SKM-1 (cell line): ENCODE measurements around the gene PRRG1.
"Not testable (repeated sequence)": the region's sequence is repeated elsewhere in the genome, so short reads cannot be mapped to it uniquely, and the experiment has no call there.

Experiments used
- DNase-seq: peaks from one replicate; lab custom pipeline; 2025; ENCODE audit not compliant: unreplicated experiment; lab: John Stamatoyannopoulos, UW

Gene PRRG1

DNA sequence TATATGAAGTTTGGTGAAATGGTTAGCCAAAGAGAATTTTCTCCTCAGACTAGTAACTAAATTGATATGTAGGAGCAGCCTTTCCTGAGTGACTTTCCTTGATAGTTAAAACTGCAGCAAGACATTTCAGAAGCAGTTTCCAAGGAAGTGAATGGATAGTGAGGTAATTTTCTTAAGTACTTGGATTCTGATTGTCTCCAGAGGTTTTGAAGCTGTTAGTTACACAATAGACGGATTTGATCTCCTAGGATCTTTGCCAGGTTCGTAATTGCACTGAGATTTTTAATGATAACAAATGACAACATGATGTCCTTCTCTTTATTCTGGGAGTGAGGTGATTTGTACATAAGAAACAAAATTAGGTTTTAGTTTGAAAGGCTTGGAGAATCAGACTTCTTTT lies 29.2 kb downstream of the PRRG1 start:
- DNase-seq = no peak

DNA sequence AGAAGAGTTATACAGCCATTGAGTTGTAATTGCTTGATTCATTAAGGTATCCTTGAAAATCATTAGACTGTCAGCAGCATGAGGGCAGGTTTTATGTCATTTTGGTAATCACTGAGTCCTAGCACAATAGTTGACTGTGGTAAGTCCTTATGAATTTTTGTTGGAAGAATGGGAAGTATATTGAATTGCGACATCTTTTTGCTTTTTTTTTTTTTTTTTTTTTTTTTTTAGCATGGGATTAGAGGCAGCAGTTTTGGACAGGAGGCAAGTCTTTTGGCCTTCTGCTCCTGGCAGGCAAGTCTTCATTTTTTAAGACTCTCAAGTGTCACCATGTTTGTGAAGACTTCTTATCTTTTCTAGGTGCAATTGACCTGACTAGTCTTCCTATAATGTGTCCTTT lies 29.7 kb downstream of the PRRG1 start:
- no peak for DNase-seq

DNA sequence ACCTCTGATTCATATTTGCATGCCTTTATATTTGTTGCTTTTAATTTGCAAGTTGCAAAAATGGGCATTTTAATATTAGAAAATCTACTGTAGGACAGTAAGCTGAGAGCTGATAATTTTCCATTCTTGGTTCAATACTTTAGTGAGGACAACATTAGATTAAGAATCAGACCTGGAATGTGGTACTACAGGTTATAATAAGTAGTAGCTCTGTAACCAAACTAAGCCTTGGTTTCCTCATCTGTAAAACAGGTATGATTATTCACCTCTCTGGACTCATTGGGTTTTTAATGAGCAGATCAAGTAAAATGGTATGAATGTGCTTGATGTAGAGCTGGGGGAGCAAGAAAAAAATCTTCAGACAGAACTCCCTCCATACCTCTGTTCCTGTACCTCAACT lies 31.1 kb downstream of the PRRG1 start:
- no peak for DNase-seq

DNA sequence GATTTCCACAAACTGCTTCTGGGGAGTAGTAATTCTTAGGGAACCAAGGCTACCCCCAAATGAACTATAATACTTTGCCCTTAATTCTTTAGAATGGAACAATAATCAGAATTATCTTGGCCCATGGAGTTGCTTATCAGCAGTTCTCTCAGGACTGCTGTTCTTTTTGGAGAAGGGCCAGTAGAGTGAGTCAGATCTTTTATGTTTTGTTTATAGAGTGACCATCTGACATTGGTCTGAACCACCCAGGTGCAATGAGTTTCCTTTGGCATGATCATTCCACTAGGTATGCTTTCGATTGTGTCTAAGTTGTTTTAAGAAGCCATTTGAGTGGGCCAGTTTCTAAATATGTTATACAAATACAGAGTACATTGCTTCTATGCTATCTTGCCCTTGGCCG lies 31.8 kb downstream of the PRRG1 start:
- DNase-seq = no peak

DNA sequence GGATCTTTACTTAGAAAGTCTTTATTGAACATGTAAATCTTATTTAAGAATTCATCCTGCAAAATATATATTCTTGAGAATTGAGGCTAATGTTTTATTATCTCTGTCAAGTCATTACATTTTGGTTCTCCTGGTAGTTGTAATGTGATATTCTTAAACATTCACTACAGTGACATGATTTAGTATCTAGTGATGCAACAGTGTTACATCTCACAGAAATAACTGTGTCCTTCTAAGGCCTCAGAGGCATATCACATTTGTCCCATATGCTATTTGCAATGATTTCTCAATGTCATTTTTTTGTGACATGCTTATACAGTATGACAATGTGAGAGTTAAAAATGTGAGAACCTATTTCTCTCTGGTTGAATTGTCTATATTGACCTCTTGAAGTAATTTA lies 34.1 kb downstream of the PRRG1 start:
- DNase-seq = no peak

DNA sequence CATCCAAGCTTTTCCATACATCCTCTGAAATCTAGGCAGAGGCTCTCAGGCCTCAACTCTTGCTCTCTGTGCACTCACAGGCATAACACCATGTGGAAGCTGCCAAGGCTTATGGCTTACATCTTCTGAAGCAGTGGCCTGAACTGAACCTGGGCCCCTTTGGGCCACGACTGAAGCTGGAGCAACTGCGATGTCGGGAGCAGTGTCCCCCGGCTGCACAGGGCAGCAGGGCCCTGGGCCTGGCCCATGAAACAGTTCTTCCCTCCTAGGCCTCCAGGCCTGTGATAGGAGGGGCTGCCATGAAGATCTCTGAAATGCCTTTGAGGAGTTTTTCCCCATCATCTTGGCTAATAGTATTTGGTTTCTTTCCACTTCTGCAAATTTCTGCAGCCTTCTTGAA lies 39.2 kb downstream of the PRRG1 start:
- no peak for DNase-seq

DNA sequence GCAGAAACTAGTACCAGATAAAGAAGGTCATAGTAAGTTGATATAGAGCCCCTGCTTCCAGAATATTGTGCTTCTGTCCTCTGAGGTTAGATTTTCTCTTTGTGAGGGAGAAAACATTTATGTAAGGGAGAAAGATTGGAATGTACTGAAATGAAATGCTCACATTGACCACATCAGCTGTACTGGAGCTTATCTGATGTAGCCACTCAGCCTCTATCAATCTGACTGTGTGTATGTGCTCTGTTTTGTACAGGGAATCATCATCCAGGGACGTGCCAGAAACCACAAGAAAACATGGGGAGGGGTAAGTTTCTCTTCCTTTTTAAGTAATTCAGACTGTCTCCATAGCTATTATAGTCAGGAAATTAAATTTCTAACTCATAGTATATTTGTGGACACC lies 56.8 kb downstream of the PRRG1 start:
- no peak for DNase-seq

DNA sequence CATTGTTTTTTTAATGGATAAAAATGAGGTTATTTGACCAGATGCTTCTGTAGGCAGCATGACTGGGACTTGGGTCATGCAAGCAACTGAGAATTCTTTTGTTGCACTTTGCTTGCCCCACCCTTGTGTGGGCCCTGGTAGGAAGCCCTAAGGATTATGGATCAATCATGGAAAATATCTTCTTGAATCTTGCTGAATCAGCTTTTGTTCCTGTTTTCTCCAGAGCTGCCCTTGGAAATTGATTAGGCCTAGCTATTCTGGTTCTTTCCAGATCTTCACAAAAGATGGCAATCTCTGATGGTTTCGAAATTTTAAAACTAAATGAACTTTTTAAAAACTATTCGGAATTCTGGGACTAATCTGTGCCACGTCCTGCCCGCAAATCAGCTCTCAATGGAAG lies 58.6 kb downstream of the PRRG1 start:
- no peak for DNase-seq

DNA sequence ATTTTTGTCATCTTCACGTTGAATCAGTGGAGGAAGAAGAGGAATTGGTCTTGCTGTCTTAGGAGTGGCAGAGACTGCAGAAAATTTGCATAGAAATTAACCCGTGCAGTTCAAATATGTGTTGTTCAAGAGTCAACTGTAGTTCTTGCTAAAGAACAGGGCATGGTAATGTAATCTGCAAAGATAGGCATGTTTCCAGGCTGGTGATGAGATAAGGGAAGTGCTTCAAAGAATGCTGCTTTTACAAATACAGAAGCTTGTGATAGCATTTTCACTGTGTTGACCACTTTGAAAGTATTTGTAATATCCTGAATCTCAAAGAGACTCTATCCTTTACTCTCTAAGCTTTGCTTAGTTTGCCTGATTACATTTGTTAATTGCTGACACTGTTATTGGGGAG lies 60.1 kb downstream of the PRRG1 start:
- no peak for DNase-seq

DNA sequence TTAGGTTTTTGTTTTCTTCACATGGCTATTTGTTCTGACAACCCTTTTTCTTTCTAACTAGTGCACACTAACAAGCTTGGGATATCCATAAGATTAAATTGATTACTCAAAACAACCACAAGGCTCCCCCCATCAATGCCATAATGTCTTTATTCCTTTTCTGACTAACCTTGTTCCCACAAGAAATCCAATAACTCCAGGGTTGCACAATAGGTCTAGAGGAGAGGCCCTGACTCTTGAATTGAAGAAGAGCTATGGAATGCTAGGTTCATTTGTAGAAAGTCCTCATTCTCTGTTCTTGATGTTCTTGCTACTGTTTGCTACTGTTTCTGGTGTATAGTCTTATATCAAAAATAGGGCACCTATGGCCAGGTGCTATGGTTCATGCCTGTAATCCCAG lies 71.0 kb downstream of the PRRG1 start:
- DNase-seq = no peak

DNA sequence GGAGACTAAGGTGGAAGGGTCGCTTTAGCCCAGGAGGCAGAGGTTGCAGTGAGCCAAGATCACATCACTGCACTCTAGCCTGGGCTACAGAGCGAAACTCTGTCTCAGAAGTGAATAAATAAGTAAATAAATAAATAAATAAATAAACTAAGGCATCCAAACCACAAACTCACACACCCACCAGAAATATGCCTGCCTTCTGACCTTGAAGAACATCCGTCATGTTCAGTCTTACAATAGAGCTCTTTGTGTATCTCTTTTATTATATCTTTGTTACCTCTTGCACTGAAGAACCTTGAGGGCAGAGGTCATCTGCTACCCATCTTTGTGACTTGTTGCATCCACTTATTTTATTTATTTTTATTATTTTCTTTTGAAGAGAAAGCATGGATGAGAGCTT lies 71.6 kb downstream of the PRRG1 start:
- no peak for DNase-seq

DNA sequence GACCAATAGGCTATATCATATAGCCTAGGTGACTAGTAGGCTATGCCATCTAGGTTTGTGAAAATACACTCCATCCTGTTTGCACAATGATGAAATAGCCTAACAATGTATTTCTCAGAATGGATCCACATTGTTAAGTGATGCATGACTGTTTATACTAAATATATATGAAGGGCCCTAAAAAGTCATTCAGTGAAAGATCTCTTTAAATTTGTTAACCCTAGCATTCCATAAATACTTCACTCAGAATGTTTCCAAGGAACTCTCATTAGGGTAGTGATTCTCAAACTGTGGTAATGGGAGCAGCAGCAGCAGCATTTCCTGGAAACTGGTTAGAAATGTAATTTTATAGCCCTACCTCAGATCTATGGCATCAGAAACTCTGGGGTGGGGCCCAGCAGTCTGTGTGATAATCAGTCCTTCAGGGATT lies 74.9 kb downstream of the PRRG1 start:
- DNase-seq = no peak

DNA sequence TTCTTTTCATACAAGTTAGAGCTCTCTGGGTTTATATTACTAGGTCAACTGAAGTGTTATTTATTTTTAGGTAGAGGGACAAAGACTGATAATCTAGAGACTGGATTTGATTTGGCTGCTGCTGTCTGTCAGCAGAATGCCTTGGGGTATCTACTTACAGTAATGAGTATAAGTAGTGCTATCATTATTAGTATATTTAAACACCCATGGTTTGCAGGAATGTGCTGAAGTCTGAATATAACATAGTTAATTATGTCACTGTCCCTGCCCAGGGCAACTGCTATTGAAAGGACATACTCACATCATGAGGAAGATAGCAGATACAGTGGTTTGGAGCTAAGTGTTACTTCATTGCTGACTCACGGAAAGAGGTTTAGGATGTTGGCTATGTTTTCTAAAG lies 76.2 kb downstream of the PRRG1 start:
- no peak for DNase-seq

DNA sequence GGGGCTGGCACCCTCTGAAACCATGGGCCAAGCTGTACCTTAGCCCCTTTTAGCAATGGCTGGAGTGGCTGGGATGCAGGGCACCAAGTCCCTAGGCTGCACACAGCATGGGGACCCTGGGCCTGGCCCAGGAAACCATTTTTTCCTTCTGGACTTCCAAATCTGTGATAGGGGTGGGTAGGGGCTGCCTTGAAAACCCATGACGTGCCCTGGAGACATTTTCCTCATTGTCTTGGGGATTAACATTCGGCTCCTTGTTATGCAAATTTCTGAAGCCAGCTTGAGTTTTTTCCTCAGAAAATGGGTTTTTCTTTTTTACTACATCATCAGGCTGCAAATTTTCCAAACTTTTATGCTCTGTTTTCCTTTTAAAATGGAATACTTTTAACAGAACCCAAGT lies 79.8 kb downstream of the PRRG1 start:
- not testable (repeated sequence) for DNase-seq

DNA sequence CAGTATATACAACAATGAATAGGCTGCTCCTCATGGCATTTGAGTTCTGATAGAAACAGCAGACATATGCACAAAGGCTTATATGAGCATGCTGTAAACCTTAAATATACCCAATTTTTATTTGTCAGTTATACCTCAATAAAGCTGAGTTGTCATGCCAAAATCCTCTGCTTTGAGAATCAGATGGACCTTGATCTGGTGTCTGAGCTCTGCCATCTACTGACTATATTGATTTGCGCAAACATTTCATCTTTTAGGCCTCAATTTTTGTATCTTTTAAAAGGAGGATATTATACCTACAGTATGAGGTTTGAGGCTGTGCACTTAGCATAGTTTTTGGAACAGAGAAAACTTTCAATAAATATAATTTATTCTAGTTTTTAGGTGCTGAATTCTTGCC lies 85.2 kb downstream of the PRRG1 start:
- DNase-seq = no peak

DNA sequence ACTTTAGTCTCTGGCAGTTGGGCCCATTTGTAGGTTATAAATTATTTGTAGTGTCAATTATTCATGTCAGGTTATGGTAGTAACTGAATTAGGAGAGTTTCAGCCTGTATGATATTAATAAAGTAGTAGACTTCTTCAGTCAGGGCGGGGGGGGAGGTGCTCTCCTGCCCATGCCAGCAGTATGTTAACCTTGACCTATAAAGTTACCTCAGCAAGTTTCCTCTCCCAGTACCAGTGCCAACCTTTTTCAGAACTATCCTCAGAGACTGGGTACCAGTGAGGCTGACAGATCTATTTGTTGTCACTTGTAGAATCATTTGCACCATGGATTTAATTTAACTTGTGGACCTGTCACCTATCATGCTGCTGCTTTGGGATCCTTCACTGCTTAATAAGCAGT lies 88.0 kb downstream of the PRRG1 start:
- DNase-seq = no peak

DNA sequence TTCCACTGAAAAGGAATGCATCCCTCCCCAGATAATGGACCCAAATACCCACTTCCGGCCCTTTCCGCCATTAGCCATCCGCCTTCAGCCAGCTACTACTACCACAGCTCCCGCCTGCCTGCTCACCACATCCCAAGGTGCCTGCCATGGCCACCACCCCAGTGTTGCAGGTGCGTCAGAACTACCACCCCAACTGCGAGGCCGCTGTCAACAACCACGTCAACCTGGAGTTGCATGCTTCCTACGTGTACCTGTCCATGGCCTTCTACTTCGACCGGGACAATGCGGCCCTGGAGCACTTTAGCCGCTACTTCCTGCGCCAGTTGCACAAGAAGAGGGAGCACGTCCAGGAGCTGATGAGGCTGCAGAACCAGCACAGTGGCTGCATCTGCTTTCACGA lies 92.2 kb downstream of the PRRG1 start:
- no peak for DNase-seq

DNA sequence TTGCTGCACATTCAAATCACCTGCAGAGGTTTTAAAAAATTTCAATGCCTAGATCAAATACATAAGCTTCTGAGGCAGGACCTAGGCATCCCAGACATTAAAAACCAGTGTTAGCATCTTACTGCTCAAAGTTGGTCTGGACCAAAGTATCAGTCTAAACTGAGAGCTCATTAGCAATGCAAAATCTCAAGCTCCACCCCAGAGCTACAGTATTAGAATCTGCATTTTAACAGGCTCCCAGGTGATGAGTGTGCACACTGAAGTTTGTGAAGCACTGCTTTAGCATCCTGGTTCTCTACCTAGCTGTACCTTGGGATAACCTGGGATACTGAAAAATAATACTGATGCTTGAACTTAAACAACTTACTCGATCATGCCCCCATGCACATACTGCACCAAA lies 96.0 kb downstream of the PRRG1 start:
- DNase-seq = no peak

DNA sequence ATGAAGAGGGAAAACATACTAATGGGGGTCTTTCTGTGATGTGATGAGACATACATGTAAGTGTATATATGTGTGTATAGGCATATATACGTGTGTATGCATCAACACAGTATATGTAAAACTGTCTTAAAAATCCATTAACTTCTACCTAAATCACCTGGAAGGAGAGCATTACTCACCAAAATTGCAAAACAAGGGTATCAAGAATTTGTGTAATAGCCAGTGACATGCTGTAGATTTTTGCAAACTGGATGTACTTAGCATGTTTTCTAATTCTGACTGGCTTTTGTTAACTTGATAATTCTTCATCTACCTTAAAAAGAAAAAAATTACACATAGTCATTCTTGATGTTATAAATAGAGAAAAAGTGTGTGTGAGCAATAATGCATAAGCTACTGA lies 104.7 kb downstream of the PRRG1 start:
- DNase-seq = no peak

DNA sequence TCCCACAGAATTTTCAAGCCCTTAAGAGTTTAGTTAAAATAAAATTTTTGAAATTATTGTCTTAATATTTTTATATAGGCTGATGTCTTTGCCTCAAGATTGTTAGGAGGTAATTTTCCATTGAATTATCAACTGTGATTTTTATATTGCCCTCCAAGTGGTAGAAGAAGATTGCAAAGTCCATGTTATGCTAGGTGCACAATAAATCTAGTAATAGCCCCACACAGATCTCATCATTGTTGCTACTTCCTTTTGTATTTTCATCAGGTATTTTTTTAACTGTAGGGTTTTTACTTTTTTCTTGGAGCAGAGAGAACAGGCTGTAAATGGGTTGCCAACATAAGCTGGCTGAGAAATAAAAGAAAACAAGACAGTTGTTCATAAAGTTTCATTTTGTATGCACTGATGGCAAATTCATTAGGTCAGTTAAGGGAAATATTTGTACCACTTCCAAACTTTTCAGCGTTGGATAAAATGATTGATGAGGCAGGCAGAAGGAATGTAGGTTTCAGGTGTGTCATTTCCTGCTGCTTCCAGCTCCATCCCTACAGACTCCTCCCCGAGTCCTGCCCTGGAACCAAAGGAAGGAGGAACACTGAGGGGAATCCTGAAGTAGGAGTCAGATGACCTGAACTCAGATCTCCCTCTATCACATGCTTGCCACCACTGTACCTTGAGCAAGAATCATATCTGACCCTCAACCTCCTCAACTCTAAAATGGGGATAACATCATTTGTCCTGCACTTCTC lies 105.5 kb downstream of the PRRG1 start:
- no peak for DNase-seq

DNA sequence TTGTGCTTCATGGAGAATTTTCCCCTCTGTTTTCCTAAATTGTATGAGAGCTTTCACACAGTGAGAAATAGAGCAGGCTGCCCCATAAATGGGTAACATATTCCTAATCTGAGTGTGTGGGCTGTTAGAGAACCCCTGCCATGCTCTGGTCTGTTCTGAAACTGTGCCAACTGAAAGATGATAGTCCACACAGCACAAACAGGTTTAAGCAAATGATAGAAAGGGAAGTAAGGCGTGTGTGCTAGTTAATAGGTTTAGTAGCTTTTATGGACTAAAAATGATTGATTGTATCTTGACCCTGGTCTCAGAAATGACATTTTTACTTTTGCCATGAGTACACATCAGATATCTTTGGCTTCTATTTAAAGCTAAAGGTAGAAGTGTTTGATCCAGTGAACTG lies 106.2 kb downstream of the PRRG1 start:
- no peak for DNase-seq

DNA sequence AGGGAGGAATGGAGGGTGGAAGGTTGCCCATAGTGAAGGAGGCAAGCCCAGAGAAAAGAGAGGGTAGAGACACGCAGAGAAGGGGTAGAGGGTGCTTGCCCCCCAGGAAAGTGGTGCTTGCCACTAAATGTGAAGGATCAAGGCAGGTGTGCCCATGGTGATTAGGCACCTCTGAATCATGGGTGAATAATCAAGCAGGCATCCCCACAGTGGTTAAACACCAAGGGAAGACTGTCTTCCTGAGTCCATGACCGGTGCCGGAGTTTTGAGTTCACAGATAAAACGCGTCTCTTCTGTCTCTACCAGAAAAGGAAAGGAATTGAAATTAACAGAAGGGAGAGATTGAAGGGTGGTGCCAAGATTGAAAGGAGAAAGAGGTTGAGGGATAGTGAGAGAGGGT lies 111.1 kb downstream of the PRRG1 start:
- not testable (repeated sequence) for DNase-seq

DNA sequence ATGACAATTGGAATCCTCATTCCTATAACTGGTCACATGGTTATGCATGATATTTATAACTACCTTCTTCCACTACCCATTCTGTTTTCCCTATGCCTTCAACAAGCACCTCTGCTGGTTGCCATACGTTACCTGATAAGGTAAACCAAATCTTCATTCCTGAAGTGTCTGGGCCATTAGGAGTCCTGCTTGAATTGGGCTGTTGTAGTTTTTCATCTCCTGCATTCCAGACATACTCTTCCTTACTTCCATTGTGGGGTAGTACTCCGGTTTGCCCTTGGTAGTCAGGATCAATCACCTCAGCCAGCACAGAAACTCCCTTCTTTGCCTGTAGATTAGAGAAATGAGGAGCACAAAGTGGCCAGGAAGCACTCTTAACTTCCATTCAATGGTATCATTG lies 113.2 kb downstream of the PRRG1 start:
- no peak for DNase-seq
